H1 (cell line): ENCODE data around the gene LRPAP1. TPM values are rescaled to one million over a fixed set of nuclear protein-coding genes. Genes with fewer than 3 reads are reported as not detected.

Experiments
- CTCF ChIA-PET: fragments of 300-600 bp; sonication (Branson Sonifier 250); formaldehyde crosslinking; loops from one replicate; lab custom pipeline; 2021; ENCODE audit not compliant: partially characterized antibody; lab: Charles Lee
- POLR2A ChIA-PET: fragments of 300-600 bp; sonication (Branson Sonifier 250); formaldehyde crosslinking; loops from one replicate; lab custom pipeline; 2021; ENCODE audit warnings: inconsistent platforms; ENCODE audit not compliant: partially characterized antibody; lab: Charles Lee
- DNase-seq, 2 experiments: peaks; one replicate each; pipeline versions ENCODE4 v3.0.0 to v3.0.0-alpha.2; 2010 to 2022; ENCODE audit warnings: low spot score in 2 of 2, low read depth in 1 of 2, mixed read lengths in 1 of 2
- FAIRE-seq: peaks from 2 replicates; lab custom pipeline; 2011; peaks lifted over from hg19 to GRCh38; lab: Jason Lieb, UNC
- H2AFZ ChIP-seq: 2 replicates; pipeline ENCODE4 v1.8.1; 2012; ENCODE audit warnings: low read length, inconsistent platforms
- H2AK5ac ChIP-seq: 2 replicates; pipeline ENCODE4 v1.6.1; 2013; ENCODE audit warnings: low read depth, low read length
- H2BK120ac ChIP-seq: replicated peaks from 2 replicates; pipeline ENCODE3; 2013; ENCODE audit warnings: low read depth, low read length, inconsistent platforms
- H2BK12ac ChIP-seq: 2 replicates; pipeline ENCODE4 v1.6.1; 2013; ENCODE audit warnings: low read depth, low read length
- H2BK15ac ChIP-seq: 2 replicates; pipeline ENCODE4 v1.6.1; 2013; ENCODE audit warnings: low read length
- H2BK20ac ChIP-seq: 2 replicates; pipeline ENCODE4 v1.6.1; 2013; ENCODE audit warnings: low read length
- H2BK5ac ChIP-seq: 2 replicates; pipeline ENCODE4 v1.6.1; 2013; ENCODE audit warnings: low read depth, low read length
- H3K14ac ChIP-seq: 2 replicates; pipeline ENCODE4 v1.6.1; 2013; ENCODE audit warnings: inconsistent platforms; ENCODE audit not compliant: insufficient read length
- H3K18ac ChIP-seq: 2 replicates; pipeline ENCODE4 v1.6.1; 2013; ENCODE audit warnings: low read length; ENCODE audit errors: extremely low read depth
- H3K23ac ChIP-seq: 2 replicates; pipeline ENCODE4 v1.6.1; 2013; ENCODE audit warnings: inconsistent platforms; ENCODE audit not compliant: insufficient read length
- H3K23me2 ChIP-seq: 2 replicates; pipeline ENCODE4 v1.6.1; 2013; ENCODE audit warnings: low read depth, low read length
- H3K27ac ChIP-seq: 2 replicates; pipeline ENCODE4 v1.6.1; 2011; ENCODE audit warnings: low read depth, low read length, inconsistent platforms
- H3K27me3 ChIP-seq, 4 experiments: replicated peaks in 1 of 4; 1 replicate in 1 of 4; 2 replicates in 3 of 4; pipeline versions ENCODE4 v1.6.1 to v1.8.1; 2011 to 2013; ENCODE audit warnings: low read length in 3 of 4, mild to moderate bottlenecking in 3 of 4, inconsistent platforms in 2 of 4, mixed read lengths in 2 of 4, moderate library complexity in 1 of 4; ENCODE audit not compliant: control insufficient read depth in 3 of 4, insufficient read depth in 3 of 4; ENCODE audit errors: extremely low read depth in 1 of 4
- H3K36me3 ChIP-seq, 4 experiments: 2 replicates each; pipeline versions ENCODE4 v1.6.1 to v1.8.1; 2011 to 2013; ENCODE audit warnings: mild to moderate bottlenecking in 4 of 4, low read length in 3 of 4, moderate library complexity in 2 of 4, control low read depth in 1 of 4, inconsistent platforms in 1 of 4; ENCODE audit not compliant: insufficient read depth in 4 of 4, control insufficient read depth in 2 of 4
- H3K4ac ChIP-seq: replicated peaks from 2 replicates; pipeline ENCODE3; 2013; ENCODE audit warnings: low read length, low read depth, mixed read lengths, inconsistent platforms; ENCODE audit not compliant: insufficient read length
- H3K4me1 ChIP-seq, 4 experiments: replicated peaks in 1 of 4; 1 replicate in 1 of 4; 2 replicates in 3 of 4; pipeline versions ENCODE4 v1.6.1 to v1.8.1; 2011 to 2013; ENCODE audit warnings: low read length in 3 of 4, inconsistent platforms in 2 of 4, mixed read lengths in 1 of 4; ENCODE audit not compliant: insufficient read depth in 4 of 4, control insufficient read depth in 3 of 4
- H3K4me2 ChIP-seq, 2 experiments: 2 replicates each; pipeline versions ENCODE4 v1.6.1 to v1.8.1; 2011 to 2013; ENCODE audit warnings: low read depth in 2 of 2, low read length in 2 of 2, control low read depth in 1 of 2, inconsistent platforms in 1 of 2, mild to moderate bottlenecking in 1 of 2; ENCODE audit not compliant: insufficient read depth in 1 of 2
- H3K4me3 ChIP-seq, 4 experiments: fragments of 200-600, 300-600 bp in 1 of 4; sonication (generic), shearing (Covaris generic), sonication (Bioruptor Twin) in 1 of 4; 2 replicates each; pipeline versions ENCODE4 v1.5.1 to v1.8.1; 2011 to 2016; ENCODE audit warnings: low read length in 4 of 4, low read depth in 3 of 4, control low read depth in 2 of 4, inconsistent platforms in 2 of 4, mild to moderate bottlenecking in 2 of 4, mixed read lengths in 1 of 4, moderate library complexity in 1 of 4; ENCODE audit not compliant: insufficient read depth in 2 of 4; ENCODE audit errors: extremely low read depth in 1 of 4
- H3K56ac ChIP-seq: replicated peaks from 2 replicates; pipeline ENCODE3; 2013; ENCODE audit warnings: low read depth, mild to moderate bottlenecking, mixed read lengths, low read length, inconsistent platforms; ENCODE audit not compliant: insufficient read length
- H3K79me1 ChIP-seq: 2 replicates; pipeline ENCODE4 v1.6.1; 2013; ENCODE audit warnings: low read depth, low read length, control low read depth
- H3K79me2 ChIP-seq, 2 experiments: 2 replicates each; pipeline versions ENCODE4 v1.6.1 to v1.8.1; 2012 to 2013; ENCODE audit warnings: low read length in 2 of 2, mild to moderate bottlenecking in 2 of 2, inconsistent platforms in 1 of 2; ENCODE audit not compliant: insufficient read depth in 2 of 2, control insufficient read depth in 1 of 2
- H3K9ac ChIP-seq, 4 experiments: replicated peaks in 1 of 4; 1 replicate in 1 of 4; 2 replicates in 3 of 4; pipeline versions ENCODE4 v1.6.1 to v1.8.1; 2011 to 2013; ENCODE audit warnings: low read depth in 3 of 4, low read length in 3 of 4, control low read depth in 2 of 4, mild to moderate bottlenecking in 2 of 4, moderate library complexity in 2 of 4, inconsistent platforms in 1 of 4; ENCODE audit errors: extremely low read depth in 1 of 4
- H3K9me3 ChIP-seq, 2 experiments: 2 replicates each; pipeline versions ENCODE4 v1.6.1 to v1.8.1; 2012 to 2013; ENCODE audit warnings: mild to moderate bottlenecking in 2 of 2, moderate library complexity in 2 of 2, control low read depth in 1 of 2, inconsistent platforms in 1 of 2, low read depth in 1 of 2, low read length in 1 of 2, mixed read lengths in 1 of 2; ENCODE audit not compliant: insufficient read depth in 2 of 2
- H4K20me1 ChIP-seq, 2 experiments: replicated peaks in 1 of 2; 2 replicates each; pipeline versions ENCODE3 to v1.8.1; 2011 to 2013; ENCODE audit warnings: inconsistent platforms in 2 of 2, low read length in 2 of 2, mild to moderate bottlenecking in 1 of 2; ENCODE audit not compliant: insufficient read depth in 2 of 2, control insufficient read depth in 1 of 2
- H4K5ac ChIP-seq: 2 replicates; pipeline ENCODE4 v1.6.1; 2013; ENCODE audit warnings: low read length, low read depth, mixed read lengths, inconsistent platforms; ENCODE audit not compliant: insufficient read length
- H4K8ac ChIP-seq: 2 replicates; pipeline ENCODE4 v1.8.0; 2013; ENCODE audit warnings: mild to moderate bottlenecking, moderate library complexity, low read length, inconsistent platforms; ENCODE audit not compliant: insufficient read depth; ENCODE audit errors: extremely low read depth
- H4K91ac ChIP-seq: replicated peaks from 2 replicates; pipeline ENCODE3; 2013; ENCODE audit warnings: low read length, mixed read lengths, inconsistent platforms; ENCODE audit not compliant: insufficient read length
- BCL11A ChIP-seq, 2 experiments: IDR thresholded peaks; one replicate each; pipeline ENCODE4 v1.6.1; 2011; ENCODE audit warnings: low read depth in 2 of 2, low read length in 2 of 2, mild to moderate bottlenecking in 2 of 2
- BRCA1 ChIP-seq: IDR thresholded peaks from 2 replicates; pipeline ENCODE4 v1.6.1; 2012; ENCODE audit warnings: low read depth, low read length, improper control_type of control experiment
- CTBP2 ChIP-seq: IDR thresholded peaks from 2 replicates; pipeline ENCODE4 v1.7.0; 2011; ENCODE audit warnings: borderline replicate concordance, mild to moderate bottlenecking, moderate library complexity, mixed read lengths, low read length; ENCODE audit not compliant: insufficient read depth, insufficient read length
- EGR1 ChIP-seq: IDR thresholded peaks from 2 replicates; pipeline ENCODE4 v1.6.1; 2011; ENCODE audit warnings: low read depth, low read length, borderline replicate concordance
- GABPA ChIP-seq: IDR thresholded peaks from 2 replicates; pipeline ENCODE4 v1.6.1; 2011; ENCODE audit warnings: mild to moderate bottlenecking, low read length, moderate library complexity, borderline replicate concordance; ENCODE audit not compliant: insufficient read depth
- HDAC6 ChIP-seq: IDR thresholded peaks from one replicate; pipeline ENCODE4 v1.7.1; 2012; ENCODE audit warnings: low read depth, mild to moderate bottlenecking, inconsistent platforms, low read length, moderate library complexity
- KDM1A ChIP-seq: fragments of 200-600, 300-600 bp; sonication (generic); IDR thresholded peaks from 2 replicates; pipeline ENCODE4 v1.7.1; 2016; ENCODE audit warnings: mild to moderate bottlenecking, low read length, borderline replicate concordance
- POLR2AphosphoS5 ChIP-seq: IDR thresholded peaks from 2 replicates; pipeline ENCODE4 v1.6.1; 2011; ENCODE audit warnings: low read depth, low read length
- SIRT6 ChIP-seq: IDR thresholded peaks from one replicate; pipeline ENCODE4 v1.7.1; 2012; ENCODE audit warnings: low read length, inconsistent platforms
- SP1 ChIP-seq: IDR thresholded peaks from 2 replicates; pipeline ENCODE4 v1.6.1; 2011; ENCODE audit warnings: low read depth, low read length
- SRF ChIP-seq: IDR thresholded peaks from 2 replicates; pipeline ENCODE4 v1.6.1; 2011; ENCODE audit warnings: mild to moderate bottlenecking, low read depth, low read length, moderate library complexity
- TAF7 ChIP-seq: optimal IDR thresholded peaks from 2 replicates; pipeline ENCODE3; 2011; ENCODE audit warnings: low read depth, mild to moderate bottlenecking, inconsistent platforms, low read length, moderate library complexity, borderline replicate concordance
- TEAD4 ChIP-seq: IDR thresholded peaks from 2 replicates; pipeline ENCODE4 v1.6.1; 2012; ENCODE audit warnings: low read depth, low read length, inconsistent platforms, mixed read lengths
- WGBS, 2 experiments: shearing (Covaris generic) in 1 of 2; methylation state at CpG; one replicate each; pipeline versions ENCODE4 v1.1.6 to v1.1.7; 2013 to 2015; ENCODE audit warnings: low lambda C conversion rate in 2 of 2, mixed read lengths in 2 of 2, inconsistent platforms in 1 of 2, low coverage in 1 of 2, missing lambda C conversion rate in 1 of 2; ENCODE audit not compliant: insufficient replicate concordance in 2 of 2, insufficient coverage in 1 of 2, insufficient read length in 1 of 2; ENCODE audit errors: extremely low coverage in 1 of 2, missing lambda C conversion rate in 1 of 2; 5-methylcytosine and 5-hydroxymethylcytosine counted together
- polyA plus RNA-seq, 7 experiments: library from polyadenylated mRNA; depleted of rRNA in 3 of 7; stranded (reverse) in 5 of 7; unstranded in 2 of 7; fragments of >200 nt in 5 of 7; fragments of 200-250 nt in 2 of 7; gene quantifications; 1 replicate in 5 of 7; 2 replicates in 1 of 7; 4 replicates in 1 of 7; pipeline versions ENCODE4 v1.2.1 to v1.2.3, GENCODE V29; 2011 to 2013; ENCODE audit warnings: missing spikeins in 2 of 7, mixed read lengths in 2 of 7
- total RNA-seq: library from RNA; stranded (reverse); fragmentation: NEBNext Ultra II Directional; extraction: Animal tissue kit (Norgen Biotek cat#: 25700); gene quantifications from 2 replicates; pipeline ENCODE4 v1.2.1, GENCODE V29; 2021
- TF ChIP-seq, protein P1 (sequence below): IDR thresholded peaks from 2 replicates; pipeline ENCODE4 v1.6.1; 2011; ENCODE audit warnings: low read depth, mild to moderate bottlenecking, low read length; ENCODE audit not compliant: insufficient read depth

Gene LRPAP1
- total and polyA plus RNA-seq, 2 of the 8 experiments (the other 6 are each of a cell fraction or from before 2014, with no cell fraction given): 31.1 to 101 TPM

DNA sequence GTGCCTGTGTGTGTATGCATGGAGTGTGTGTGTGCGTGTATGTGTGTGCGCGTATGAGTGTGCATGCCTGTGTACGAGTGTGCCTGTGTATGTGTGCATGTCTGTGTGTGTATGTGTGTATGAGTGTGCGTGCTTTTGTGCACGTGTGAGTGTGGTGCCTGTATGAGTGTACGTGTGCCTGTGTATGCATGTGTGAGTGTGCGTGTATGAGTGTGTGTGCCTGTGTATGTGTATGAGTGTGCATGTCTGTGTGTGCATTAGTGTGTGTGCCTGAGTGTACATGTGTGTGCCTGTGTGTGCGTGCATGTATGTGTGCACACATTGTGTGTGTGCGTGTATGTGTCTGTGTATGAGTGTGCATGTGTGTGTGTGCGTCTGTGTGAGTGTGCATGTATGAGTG lies 63.4 kb downstream of the LRPAP1 start:
- WGBS, 2 experiments: 97% methylated on average over 11 of the region's 11 CpGs; no CpG with 5 or more reads in 1 of the 2 experiments
- DNase-seq: no peak
- H3K18ac ChIP-seq: no peak overlapping the region
- TF ChIP-seq TEAD4 (no peak), GABPA (no peak), BRCA1 (no peak), SRF (no peak), BCL11A (IDR thresholded peaks at IDR 0.05; ENCODE audit: low read depth in 2 of 2, low read length in 2 of 2) (no peak), KDM1A (no peak), TAF7 (no peak), POLR2AphosphoS5 (no peak), HDAC6 (no peak), EGR1 (no peak), SIRT6 (no peak), CTBP2 (no peak), SP1 (no peak)
- TF ChIP-seq, protein P1, sequence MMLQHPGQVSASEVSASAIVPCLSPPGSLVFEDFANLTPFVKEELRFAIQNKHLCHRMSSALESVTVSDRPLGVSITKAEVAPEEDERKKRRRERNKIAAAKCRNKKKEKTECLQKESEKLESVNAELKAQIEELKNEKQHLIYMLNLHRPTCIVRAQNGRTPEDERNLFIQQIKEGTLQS: no peak

More for the DNA sequence above, 63.4 kb downstream of the LRPAP1 start:
- Histone ChIP-seq H2BK20ac (no peak overlapping the region), H3K36me3 (no peaks in the 10 kb centered on the region), H2AK5ac (peak overlapping the region; percentile 85), H2BK120ac (no peak overlapping the region), H4K91ac (peak overlapping the region; percentile 74), H2BK15ac (peak overlapping the region; percentile 41; the same call in 1 of the 2 replicates), H3K9ac (peak overlapping the region in 1 of 4 experiments; percentile 31; a peak in 1 of 7 replicates), H3K23ac (peak overlapping the region; percentile 60), H4K5ac (no peak overlapping the region), H3K4me1 (peaks cover 0 to 3% (median 1%) of the 10 kb centered on the region in 4 experiments; a peak in 2 of 7 replicates), H3K14ac (no peak overlapping the region), H2BK5ac (peak overlapping the region; percentile 68; the same call in 1 of the 2 replicates), H3K4ac (peak overlapping the region; percentile 91), H3K27me3 (peaks cover 3 to 57% (median 37%) of the 10 kb centered on the region in 4 experiments), H4K8ac (no peak overlapping the region), H3K27ac (no peak overlapping the region), H3K79me1 (peaks cover 6% of the 10 kb centered on the region; the same call in 1 of the 2 replicates), H3K4me3 (no peak overlapping the region), H3K56ac (peak overlapping the region; percentile 69), H3K9me3 (peaks cover 0 to 6% of the 10 kb centered on the region in 2 experiments; a peak in 2 of 4 replicates), H3K23me2 (peaks cover 5% of the 10 kb centered on the region), H3K79me2 (no peaks in the 10 kb centered on the region), H4K20me1 (peaks cover 0 to 17% of the 10 kb centered on the region in 2 experiments), H2BK12ac (peak overlapping the region; percentile 70; the same call in 1 of the 2 replicates), H3K4me2 (no peak overlapping the region), H2AFZ (no peak overlapping the region)
- FAIRE-seq: no peak
- POLR2A ChIA-PET: no interaction called here
- CTCF ChIA-PET: interaction anchor here (3.6 kb wide), 1 partner anchor 10 kb away, joined by 48 read pairs; no protein-coding TSS in a partner anchor
